ENCODE data around the gene CENATAC. TPM values are rescaled to one million over a fixed set of nuclear protein-coding genes. Genes with fewer than 3 reads are reported as not detected.
"Not testable (repeated sequence)": the region's sequence is repeated elsewhere in the genome, so short reads cannot be mapped to it uniquely, and the experiment has no call there.

Gene CENATAC
- polyA plus RNA-seq, 1 donor, result 35.0 TPM

DNA sequence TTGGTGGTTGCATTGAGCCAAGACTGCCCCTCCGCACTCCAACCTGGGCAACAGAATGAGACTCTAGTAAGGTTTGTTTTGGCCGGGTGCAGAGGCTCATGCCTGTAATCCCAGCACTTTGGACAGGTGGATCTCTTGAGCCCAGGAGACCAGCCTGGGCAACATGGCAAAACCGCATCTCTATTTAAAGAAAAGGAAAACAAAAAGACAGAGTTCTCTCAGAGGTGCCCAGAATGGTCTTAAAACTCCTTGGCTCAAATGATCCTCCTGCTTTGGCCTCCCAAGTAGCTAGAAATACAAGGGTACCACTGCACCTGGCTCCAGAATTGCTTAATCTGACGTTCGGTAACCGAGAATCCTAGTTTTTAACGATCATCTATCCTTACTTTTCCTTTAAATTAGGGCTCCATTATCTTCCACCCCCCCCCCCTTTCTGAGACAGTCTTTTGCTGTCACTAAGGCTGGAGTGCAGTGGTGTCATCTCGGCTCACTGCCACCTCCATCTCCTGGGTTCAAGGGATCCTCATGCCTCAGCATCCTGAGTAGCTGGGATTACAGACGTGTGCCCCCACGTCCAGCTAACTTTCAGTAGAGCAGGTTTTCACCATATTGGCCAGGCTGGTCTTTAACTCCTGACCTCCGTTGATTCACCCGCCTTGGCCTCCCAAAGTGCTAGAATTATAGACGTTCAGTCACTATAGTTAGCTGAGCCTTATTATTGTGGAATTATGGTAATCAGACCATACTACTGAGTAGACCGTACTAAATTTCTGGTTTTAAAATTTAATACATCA, 18.5 kb downstream of the CENATAC start:
- 100% methylated on average over 4 of the region's 14 CpGs for WGBS (ENCODE audit: insufficient coverage, low lambda C conversion rate)

DNA sequence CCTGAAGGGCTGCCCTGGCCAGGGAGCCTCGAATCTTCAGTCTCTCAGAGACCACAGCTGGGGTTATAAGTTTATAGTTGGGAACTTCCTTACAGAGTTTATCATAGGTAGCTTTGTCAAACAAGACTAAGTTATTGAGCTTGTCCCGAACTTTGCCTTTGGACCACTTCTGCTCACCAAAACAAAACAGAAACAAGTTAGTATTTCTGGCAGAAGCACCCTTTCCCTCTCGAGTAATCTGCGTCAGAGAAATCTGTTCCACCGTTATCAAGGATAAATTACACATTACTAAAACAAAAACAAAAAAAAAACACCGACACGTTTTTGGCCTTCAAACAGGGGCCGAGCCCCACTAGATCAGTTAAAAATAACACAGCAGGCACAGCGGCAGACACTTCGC, 19.4 kb downstream of the CENATAC start:
- DNase-seq, result peak in 1 of 2 donors; percentile 21
- H3K27me3 ChIP-seq (ENCODE audit: control insufficient read depth, insufficient read depth, low read length), result not testable (repeated sequence)

More for the DNA sequence above, 18.5 kb downstream of the CENATAC start:
- no peak overlapping the region for H3K27ac ChIP-seq (ENCODE audit: low read length)
- no peak overlapping the region for H3K4me3 ChIP-seq (ENCODE audit: low read length)
- peaks cover 26% of the 10 kb centered on the region for H3K4me1 ChIP-seq (ENCODE audit: control insufficient read depth, insufficient read depth, low read length)
- DNase-seq, result no peak
- no peaks in the 10 kb centered on the region for H3K9me3 ChIP-seq (ENCODE audit: control insufficient read depth, low read depth, low read length)
- H3K36me3 ChIP-seq (ENCODE audit: control insufficient read depth, insufficient read depth, low read length), result peaks cover 44% of the 10 kb centered on the region
- H3K27me3 ChIP-seq (ENCODE audit: control insufficient read depth, insufficient read depth, low read length), result no peaks in the 10 kb centered on the region

DNA sequence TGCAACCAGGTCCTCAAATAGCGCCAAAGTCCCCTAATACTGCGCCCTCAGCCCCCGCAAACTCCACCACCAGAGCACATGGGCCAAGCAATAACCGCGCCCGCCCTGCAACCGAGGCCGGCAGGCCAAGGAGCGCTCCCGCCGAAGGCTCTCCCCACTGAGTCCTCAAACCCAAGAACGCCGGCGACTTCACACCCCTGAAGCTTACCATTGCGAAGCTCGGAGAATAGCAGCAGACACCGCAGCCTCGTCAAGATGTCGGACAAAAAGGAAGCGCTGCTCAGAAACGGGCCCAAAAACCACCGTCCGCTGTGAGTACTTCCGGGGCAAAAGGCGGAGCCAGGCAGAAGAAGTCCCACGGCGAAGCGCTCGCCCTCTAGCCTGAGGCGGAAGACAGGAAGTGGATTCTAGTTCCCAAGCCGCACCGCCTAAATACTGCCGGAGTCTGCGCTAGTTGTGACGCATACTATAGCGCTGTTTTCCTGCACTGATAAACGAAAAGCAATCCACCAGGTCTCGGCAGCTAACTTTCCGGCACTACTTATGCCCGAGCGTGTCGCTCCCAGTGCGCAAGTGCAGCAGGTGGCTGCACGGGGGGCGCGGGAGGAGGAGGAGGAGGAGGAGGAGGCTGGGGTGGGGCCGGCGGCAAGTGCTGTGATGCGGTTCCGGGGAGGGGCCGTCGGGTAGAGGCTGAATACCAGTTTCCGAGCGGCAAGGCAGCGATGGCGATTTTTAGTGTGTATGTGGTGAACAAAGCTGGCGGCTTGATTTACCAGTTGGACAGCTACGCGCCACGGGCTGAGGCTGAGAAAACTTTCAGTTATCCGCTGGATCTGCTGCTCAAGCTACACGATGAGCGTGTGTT, 20.4 kb downstream of the CENATAC start, which contains the start of the genes RPS25 and TRAPPC4:
Gene RPS25 (minus strand): TSS at position 270 of the 865 bp plus-strand sequence. CDS start 59 bp downstream, at position 211.
Gene TRAPPC4 (plus strand): TSS at position 693 of the 865 bp plus-strand sequence. CDS start 30 bp downstream, at position 723.
- peaks cover 42% of the 10 kb centered on the region for H3K36me3 ChIP-seq (ENCODE audit: control insufficient read depth, insufficient read depth, low read length)
- no peaks in the 10 kb centered on the region for H3K27me3 ChIP-seq (ENCODE audit: control insufficient read depth, insufficient read depth, low read length)
- H3K27ac ChIP-seq (ENCODE audit: low read length), result peak within 1 kb of the TSS; percentile 97
- peaks cover 44% of the 10 kb centered on the region for H3K4me1 ChIP-seq (ENCODE audit: control insufficient read depth, insufficient read depth, low read length)
- peak within 1 kb of the TSS; percentile 91 for H3K4me3 ChIP-seq (ENCODE audit: low read length)
- peak; percentile 96 to 99 for DNase-seq
- no peaks in the 10 kb centered on the region for H3K9me3 ChIP-seq (ENCODE audit: control insufficient read depth, low read depth, low read length)
- no CpG with 5 or more reads among the region's 63 CpGs for WGBS (ENCODE audit: insufficient coverage, low lambda C conversion rate)

More for the DNA sequence above, 19.4 kb downstream of the CENATAC start:
- Histone ChIP-seq H3K27ac (ENCODE audit: low read length) (peak overlapping the region; percentile 97), H3K4me3 (ENCODE audit: low read length) (peak overlapping the region; percentile 91), H3K4me1 (ENCODE audit: control insufficient read depth, insufficient read depth, low read length) (peaks cover 35% of the 10 kb centered on the region), H3K36me3 (ENCODE audit: control insufficient read depth, insufficient read depth, low read length) (peaks cover 40% of the 10 kb centered on the region)
- H3K9me3 ChIP-seq (ENCODE audit: control insufficient read depth, low read depth, low read length), result not testable (repeated sequence)
- WGBS (ENCODE audit: insufficient coverage, low lambda C conversion rate), result no CpG with 5 or more reads among the region's 10 CpGs

DNA sequence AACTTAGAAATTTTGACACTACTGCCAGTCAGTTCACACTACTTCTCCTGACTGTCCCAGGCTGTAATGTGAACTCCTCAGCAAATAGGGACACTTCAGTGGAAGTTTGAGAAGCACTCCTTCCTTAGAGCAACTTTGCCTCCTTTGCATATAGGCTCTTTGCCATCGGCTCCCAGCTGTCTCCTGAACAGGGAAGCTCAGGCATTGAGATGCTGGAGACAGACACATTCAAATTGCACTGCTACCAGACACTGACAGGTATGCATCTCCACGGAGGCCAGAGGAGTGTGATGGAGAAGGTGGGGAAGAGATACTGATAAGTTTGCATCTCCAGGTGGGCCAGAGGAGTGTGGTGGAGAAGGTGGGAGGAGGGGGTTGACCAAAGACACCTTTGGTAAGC, 22.1 kb downstream of the CENATAC start:
- Histone ChIP-seq H3K27me3 (ENCODE audit: control insufficient read depth, insufficient read depth, low read length) (no peaks in the 10 kb centered on the region), H3K4me3 (ENCODE audit: low read length) (peak overlapping the region; percentile 91), H3K4me1 (ENCODE audit: control insufficient read depth, insufficient read depth, low read length) (peaks cover 58% of the 10 kb centered on the region), H3K9me3 (ENCODE audit: control insufficient read depth, low read depth, low read length) (no peaks in the 10 kb centered on the region), H3K36me3 (ENCODE audit: control insufficient read depth, insufficient read depth, low read length) (peaks cover 45% of the 10 kb centered on the region), H3K27ac (ENCODE audit: low read length) (peak overlapping the region; percentile 2)
- DNase-seq, result peak in 1 of 2 donors; percentile 15
- WGBS (ENCODE audit: insufficient coverage, low lambda C conversion rate), result no CpG with 5 or more reads among the region's 2 CpGs

DNA sequence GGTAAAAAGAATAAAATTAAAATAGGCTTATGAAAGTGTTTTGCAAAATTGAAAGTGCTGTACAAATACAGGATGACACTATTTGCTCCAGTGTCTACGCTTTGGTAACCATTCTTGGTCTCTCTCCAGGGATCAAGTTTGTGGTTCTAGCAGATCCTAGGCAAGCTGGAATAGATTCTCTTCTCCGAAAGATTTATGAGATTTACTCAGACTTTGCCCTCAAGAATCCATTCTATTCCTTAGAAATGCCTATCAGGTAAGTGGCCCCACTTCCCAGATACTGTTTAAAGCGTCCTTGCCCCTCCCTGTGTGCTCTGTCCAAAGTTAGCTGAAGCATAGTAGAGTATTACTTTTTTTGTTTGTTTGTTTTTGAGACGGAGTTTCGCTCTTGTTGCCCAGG, 23.7 kb downstream of the CENATAC start:
- Histone ChIP-seq H3K4me3 (ENCODE audit: low read length) (no peak overlapping the region), H3K36me3 (ENCODE audit: control insufficient read depth, insufficient read depth, low read length) (peaks cover 47% of the 10 kb centered on the region), H3K27me3 (ENCODE audit: control insufficient read depth, insufficient read depth, low read length) (no peaks in the 10 kb centered on the region), H3K27ac (ENCODE audit: low read length) (peak overlapping the region; percentile 34), H3K4me1 (ENCODE audit: control insufficient read depth, insufficient read depth, low read length) (peaks cover 70% of the 10 kb centered on the region), H3K9me3 (ENCODE audit: control insufficient read depth, low read depth, low read length) (no peaks in the 10 kb centered on the region)
- peak in 1 of 2 donors; percentile 69 for DNase-seq
- WGBS (ENCODE audit: insufficient coverage, low lambda C conversion rate), result 43% methylated on average over 1 of the region's 5 CpGs

DNA sequence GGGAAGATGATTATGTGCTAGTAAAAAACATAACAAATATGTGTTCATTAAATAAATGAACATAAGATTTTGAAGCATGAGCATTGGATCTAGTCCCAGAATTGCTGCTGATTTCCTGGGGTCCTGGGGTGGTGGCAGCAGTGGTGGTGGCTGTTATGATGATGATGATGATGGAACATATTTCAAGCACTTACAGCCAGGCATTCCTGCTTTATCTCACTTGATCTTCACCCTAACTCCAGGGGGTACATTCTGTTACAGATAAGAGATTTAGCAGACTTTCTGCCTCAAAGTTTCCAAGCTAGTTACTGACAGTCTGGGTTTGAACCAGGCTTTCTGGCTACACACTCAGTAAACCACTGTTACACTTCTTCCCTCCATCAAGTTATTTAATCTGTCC, 25.8 kb downstream of the CENATAC start:
- Histone ChIP-seq H3K9me3 (ENCODE audit: control insufficient read depth, low read depth, low read length) (no peaks in the 10 kb centered on the region), H3K27ac (ENCODE audit: low read length) (no peak overlapping the region), H3K36me3 (ENCODE audit: control insufficient read depth, insufficient read depth, low read length) (peaks cover 53% of the 10 kb centered on the region), H3K27me3 (ENCODE audit: control insufficient read depth, insufficient read depth, low read length) (no peaks in the 10 kb centered on the region), H3K4me3 (ENCODE audit: low read length) (no peak overlapping the region), H3K4me1 (ENCODE audit: control insufficient read depth, insufficient read depth, low read length) (peaks cover 77% of the 10 kb centered on the region)
- DNase-seq, result no peak

DNA sequence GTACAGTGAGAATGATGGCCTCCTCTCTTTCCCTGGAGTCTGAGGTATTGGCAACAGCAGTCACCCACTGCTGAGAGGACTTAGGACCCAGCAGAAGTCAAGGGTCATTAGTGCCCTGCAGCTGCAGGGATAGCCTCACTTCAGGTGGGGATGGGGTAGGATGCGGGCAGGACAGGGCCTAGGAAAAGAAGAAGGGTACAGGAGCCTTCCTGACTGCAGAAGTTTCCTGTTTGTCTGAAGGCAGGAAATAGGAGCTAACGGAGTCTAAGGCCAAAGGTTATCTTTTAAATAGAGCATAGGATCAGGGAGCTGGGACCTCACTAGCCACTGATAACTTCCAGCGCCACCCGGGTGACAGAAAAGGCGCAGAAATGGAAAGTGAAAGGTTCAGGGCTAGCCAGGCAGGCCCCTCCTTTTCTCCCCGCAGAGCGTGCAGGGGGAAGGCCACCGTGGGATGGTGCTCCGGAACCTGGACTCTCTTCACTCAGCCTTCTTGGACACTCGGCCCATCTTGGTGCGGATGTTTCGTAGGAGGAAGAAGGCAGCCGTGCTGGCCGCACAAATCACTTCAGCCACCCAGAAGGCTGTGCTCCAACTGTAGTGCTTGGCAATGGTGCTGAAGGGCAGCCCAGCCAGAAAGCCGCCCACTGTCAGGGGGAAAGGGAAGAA, 26.6 kb downstream of the CENATAC start:
- no peaks in the 10 kb centered on the region for H3K27me3 ChIP-seq (ENCODE audit: control insufficient read depth, insufficient read depth, low read length)
- H3K4me3 ChIP-seq (ENCODE audit: low read length), result peak overlapping the region; percentile 96
- H3K9me3 ChIP-seq (ENCODE audit: control insufficient read depth, low read depth, low read length), result no peaks in the 10 kb centered on the region
- peak overlapping the region; percentile 93 for H3K27ac ChIP-seq (ENCODE audit: low read length)
- peaks cover 53% of the 10 kb centered on the region for H3K36me3 ChIP-seq (ENCODE audit: control insufficient read depth, insufficient read depth, low read length)
- DNase-seq, result peak in 1 of 2 donors; percentile 60
- H3K4me1 ChIP-seq (ENCODE audit: control insufficient read depth, insufficient read depth, low read length), result peaks cover 77% of the 10 kb centered on the region
- no CpG with 5 or more reads among the region's 15 CpGs for WGBS (ENCODE audit: insufficient coverage, low lambda C conversion rate)

DNA sequence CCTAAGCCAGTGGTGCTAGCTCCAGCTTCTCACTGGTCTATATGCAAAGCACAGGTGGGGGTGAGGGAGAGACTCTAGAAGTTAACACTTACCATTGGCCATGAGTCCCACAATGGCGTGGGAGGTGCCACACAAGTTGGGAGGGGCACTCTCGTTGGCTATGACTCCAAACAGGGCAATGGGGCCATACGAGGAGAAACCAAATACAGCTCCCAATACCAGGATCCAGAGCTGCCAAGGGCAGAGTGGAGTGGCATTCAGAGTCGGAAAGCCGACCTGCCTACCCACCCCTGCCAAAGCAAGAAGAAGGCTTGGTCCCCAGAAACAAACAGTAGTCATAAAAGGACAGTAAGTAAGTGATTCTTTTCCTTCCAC, 27.1 kb downstream of the CENATAC start:
- no peak for DNase-seq
- H3K36me3 ChIP-seq (ENCODE audit: control insufficient read depth, insufficient read depth, low read length), result peaks cover 53% of the 10 kb centered on the region
- H3K27me3 ChIP-seq (ENCODE audit: control insufficient read depth, insufficient read depth, low read length), result no peaks in the 10 kb centered on the region
- no CpG with 5 or more reads among the region's 5 CpGs for WGBS (ENCODE audit: insufficient coverage, low lambda C conversion rate)
- peak overlapping the region; percentile 93 for H3K27ac ChIP-seq (ENCODE audit: low read length)
- no peaks in the 10 kb centered on the region for H3K9me3 ChIP-seq (ENCODE audit: control insufficient read depth, low read depth, low read length)
- peak overlapping the region; percentile 96 for H3K4me3 ChIP-seq (ENCODE audit: low read length)
- H3K4me1 ChIP-seq (ENCODE audit: control insufficient read depth, insufficient read depth, low read length), result peaks cover 72% of the 10 kb centered on the region

DNA sequence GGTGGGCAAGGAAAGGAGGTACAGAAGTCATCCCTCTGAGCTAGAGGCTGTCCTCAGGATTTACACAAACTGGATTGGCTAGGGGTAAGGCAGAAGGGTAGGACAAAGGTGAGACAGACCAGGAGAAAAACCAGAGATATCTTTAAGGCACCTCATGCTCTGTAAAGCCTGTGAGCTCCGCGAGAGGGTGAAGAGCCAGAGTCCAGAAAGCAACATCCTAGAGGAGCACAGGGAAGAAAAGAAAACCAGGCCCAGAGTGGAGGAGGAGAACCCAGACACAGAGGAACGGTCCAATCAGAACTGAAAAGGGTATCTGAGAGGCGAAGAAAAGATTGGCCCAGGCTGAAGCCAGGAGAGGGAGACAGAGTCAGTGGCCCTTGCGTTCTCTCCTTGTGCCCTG, 27.6 kb downstream of the CENATAC start:
- Histone ChIP-seq H3K27ac (ENCODE audit: low read length) (peak overlapping the region; percentile 93), H3K9me3 (ENCODE audit: control insufficient read depth, low read depth, low read length) (no peaks in the 10 kb centered on the region), H3K27me3 (ENCODE audit: control insufficient read depth, insufficient read depth, low read length) (no peaks in the 10 kb centered on the region), H3K4me1 (ENCODE audit: control insufficient read depth, insufficient read depth, low read length) (peaks cover 69% of the 10 kb centered on the region), H3K36me3 (ENCODE audit: control insufficient read depth, insufficient read depth, low read length) (peaks cover 53% of the 10 kb centered on the region), H3K4me3 (ENCODE audit: low read length) (peak overlapping the region; percentile 96)
- DNase-seq, result peak; percentile 43 to 75
- WGBS (ENCODE audit: insufficient coverage, low lambda C conversion rate), result 73% methylated on average over 2 of the region's 5 CpGs

Measured in large intestine (tissue), 3 donors.